Endothelial cell of umbilical vein (primary cell): ENCODE results near the gene MIXL1. TPM values are rescaled to one million over a fixed set of nuclear protein-coding genes. Genes with fewer than 3 reads are reported as not detected.

ENCODE experiments used
- BruUV-seq: library from RNA; stranded (reverse); fragments of 400-500 nt; replicated peaks from 2 replicates; lab custom pipeline; 2021; lab: Mats Ljungman, UMichigan
- CTCF ChIA-PET: fragments of 300-600, 350-600 bp; sonication (Branson Sonifier 250); formaldehyde crosslinking; loops from one replicate; lab custom pipeline; 2021; ENCODE audit warnings: antibody characterized with exemption, inconsistent platforms; lab: Charles Lee
- POLR2A ChIA-PET: fragments of 300-600, 350-600 bp; sonication (Branson Sonifier 250); formaldehyde crosslinking; loops from one replicate; lab custom pipeline; 2021; ENCODE audit warnings: antibody characterized with exemption, inconsistent platforms; lab: Charles Lee
- DNase-seq: peaks from one replicate; pipeline ENCODE4 v3.0.0-alpha.2; 2011; ENCODE audit warnings: low read depth, low spot score
- FAIRE-seq: peaks from 2 replicates; lab custom pipeline; 2011; peaks lifted over from hg19 to GRCh38; lab: Jason Lieb, UNC
- H2AFZ ChIP-seq: 2 replicates; pipeline ENCODE4 v1.6.0; 2012; ENCODE audit warnings: low read depth, low read length, control low read depth, inconsistent platforms
- H3K27ac ChIP-seq: 2 replicates; pipeline ENCODE4 v1.5.1; 2011; ENCODE audit warnings: low read depth, mild to moderate bottlenecking, control low read depth, low read length, moderate library complexity; ENCODE audit not compliant: insufficient read depth
- H3K27me3 ChIP-seq, 2 experiments: 2 replicates each; pipeline versions ENCODE4 v1.6.0 to v1.6.1; 2011; ENCODE audit warnings: low read length in 2 of 2, mixed read lengths in 1 of 2; ENCODE audit not compliant: control insufficient read depth in 2 of 2, insufficient read depth in 2 of 2
- H3K36me3 ChIP-seq, 2 experiments: 2 replicates in 1 of 2; 3 replicates in 1 of 2; pipeline ENCODE4 v1.5.1; 2011; ENCODE audit warnings: low read length in 2 of 2, mild to moderate bottlenecking in 1 of 2, moderate library complexity in 1 of 2; ENCODE audit not compliant: control insufficient read depth in 2 of 2, insufficient read depth in 2 of 2; ENCODE audit errors: extremely low read depth in 1 of 2
- H3K4me1 ChIP-seq: 3 replicates; pipeline ENCODE4 v1.5.1; 2011; ENCODE audit warnings: mild to moderate bottlenecking, low read length; ENCODE audit not compliant: control insufficient read depth, insufficient read depth; ENCODE audit errors: extremely low read depth
- H3K4me2 ChIP-seq: 2 replicates; pipeline ENCODE4 v1.6.1; 2011; ENCODE audit warnings: low read length, control low read depth, mixed read lengths; ENCODE audit not compliant: insufficient read depth
- H3K4me3 ChIP-seq, 3 experiments: fragments of 200-600 bp in 1 of 3; sonication (generic), shearing (Covaris generic) in 1 of 3; replicated peaks in 1 of 3; 2 replicates each; pipeline ENCODE4 v1.5.1; 2011 to 2016; ENCODE audit warnings: control low read depth in 3 of 3, low read length in 3 of 3, mild to moderate bottlenecking in 2 of 3, inconsistent platforms in 1 of 3, low read depth in 1 of 3, moderate library complexity in 1 of 3; ENCODE audit not compliant: insufficient read depth in 1 of 3
- H3K79me2 ChIP-seq: 2 replicates; pipeline ENCODE4 v1.6.0; 2012; ENCODE audit warnings: low read length, inconsistent platforms; ENCODE audit not compliant: control insufficient read depth, insufficient read depth
- H3K9ac ChIP-seq: replicated peaks from 2 replicates; pipeline ENCODE3; 2011; ENCODE audit warnings: low read length, control low read depth; ENCODE audit not compliant: insufficient read depth; ENCODE audit errors: extremely low read depth
- H3K9me1 ChIP-seq: replicated peaks from 3 replicates; pipeline ENCODE4 v1.6.0; 2011; ENCODE audit warnings: mild to moderate bottlenecking, low read length; ENCODE audit not compliant: control insufficient read depth, insufficient read depth; ENCODE audit errors: extremely low read depth
- H3K9me3 ChIP-seq: replicated peaks from 2 replicates; pipeline ENCODE4 v1.5.1; 2012; ENCODE audit warnings: low read length, inconsistent platforms; ENCODE audit not compliant: control insufficient read depth, insufficient read depth
- H4K20me1 ChIP-seq: replicated peaks from 2 replicates; pipeline ENCODE3; 2011; ENCODE audit warnings: mild to moderate bottlenecking, low read length; ENCODE audit not compliant: control insufficient read depth, insufficient read depth; ENCODE audit errors: extremely low read depth
- CTCF ChIP-seq, 2 donors: IDR thresholded peaks; 1 replicate in 1 of 2; 2 replicates in 1 of 2; pipeline ENCODE4 v1.5.1; 2011; ENCODE audit warnings: low read length in 2 of 2, mild to moderate bottlenecking in 2 of 2, moderate library complexity in 2 of 2, control low read depth in 1 of 2, inconsistent platforms in 1 of 2, low read depth in 1 of 2; ENCODE audit not compliant: insufficient read depth in 1 of 2; ENCODE audit errors: extremely low read depth in 1 of 2
- EZH2 ChIP-seq: IDR thresholded peaks from 2 replicates; pipeline ENCODE4 v1.6.1; 2012; ENCODE audit warnings: borderline replicate concordance, low read depth, mild to moderate bottlenecking, moderate library complexity, low read length, inconsistent platforms; ENCODE audit not compliant: severe bottlenecking
- FOS ChIP-seq: IDR thresholded peaks from 2 replicates; pipeline ENCODE4 v1.6.1; 2011; ENCODE audit warnings: mild to moderate bottlenecking, low read length, moderate library complexity, borderline replicate concordance; ENCODE audit not compliant: insufficient read depth
- MAX ChIP-seq: IDR thresholded peaks from 2 replicates; pipeline ENCODE4 v1.6.1; 2011; ENCODE audit not compliant: insufficient read depth, insufficient read length
- dilution Hi-C: fragments of 300-500 bp; cut with MboI; formaldehyde crosslinking; loops from one replicate; pipeline ENCODE4 v1.15.0; 2019; ENCODE audit warnings: low sequenced_read_pairs; ENCODE audit not compliant: extremely low pct_ligation_motif_present
- intact Hi-C: fragments of 100-400 bp; cut with micrococcal nuclease; formaldehyde crosslinking; loops from one replicate; pipeline ENCODE4 v1.10.0; 2022
- polyA plus RNA-seq, 4 experiments: library from polyadenylated mRNA; depleted of rRNA in 3 of 4; stranded (reverse) in 3 of 4; unstranded in 1 of 4; fragments of >200 nt; gene quantifications; 2 replicates each; pipeline versions ENCODE4 v1.2.1 to v1.2.3, GENCODE V29; 2011 to 2012; ENCODE audit warnings: missing spikeins in 1 of 4
- total RNA-seq: library from RNA; stranded (reverse); gene quantifications from 2 replicates; pipeline ENCODE4 v1.2.3, GENCODE V29; 2021

The MIXL1 gene
- total and polyA plus RNA-seq, 2 donors (not counting 3 experiments of a cell fraction or from before 2014, with no cell fraction given), result 0.58 to 1.2 TPM

- no peaks in the 10 kb centered on the region for H3K9me1 ChIP-seq
- no peaks in the 10 kb centered on the region for H3K36me3 ChIP-seq
- BruUV-seq, result no TSS peak
- H3K9ac ChIP-seq, result no peak overlapping the region
- intact Hi-C loops, result no loop called here
- DNase-seq, result no peak
- peaks cover 2% of the 10 kb centered on the region for H4K20me1 ChIP-seq
- H3K27ac ChIP-seq, result no peak overlapping the region
- POLR2A ChIA-PET, result interaction anchor here (0.7 kb wide), 1 partner anchor 1746 kb away, joined by 3 read pairs; no protein-coding TSS in a partner anchor
- H3K4me2 ChIP-seq, result no peak overlapping the region
- no peak overlapping the region for H2AFZ ChIP-seq
- no peaks in the 10 kb centered on the region for H3K4me1 ChIP-seq
- H3K4me3 ChIP-seq, result no peak overlapping the region
- no peak for TF ChIP-seq MAX
- H3K9me3 ChIP-seq, result no peaks in the 10 kb centered on the region
- FAIRE-seq, result no peak
- CTCF ChIA-PET, result interaction anchor here (1.3 to 2.2 kb wide), 3 partner anchors 8 to 51 kb away, joined by 3 to 9 read pairs (median 7); no protein-coding TSS in a partner anchor
- H3K79me2 ChIP-seq, result peaks cover 87% of the 10 kb centered on the region
- no peaks in the 10 kb centered on the region for H3K27me3 ChIP-seq
- dilution Hi-C loops, result no loop called here
Observed at GRCh38 chr1:226176870-226177269, 46.6 kb upstream of the MIXL1 start.

GRCh38 chr1:226181996-226182714 is 41.3 kb upstream of the MIXL1 start:
- ChIA-PET CTCF (interaction anchor here (1.6 to 1.8 kb wide), 3 partner anchors 12 to 57 kb away, joined by 4 to 6 read pairs (median 6); no protein-coding TSS in a partner anchor), POLR2A (interaction anchor here (1.1 kb wide), 1 partner anchor 120 kb away, joined by 3 read pairs; the partner anchor contains the start of gene H3-3A)
- Histone ChIP-seq H3K9me1 (no peaks in the 10 kb centered on the region), H3K79me2 (peaks cover 84% of the 10 kb centered on the region), H3K4me1 (peaks cover 11% of the 10 kb centered on the region), H2AFZ (no peak overlapping the region), H3K27ac (no peak overlapping the region), H3K9ac (no peak overlapping the region), H4K20me1 (no peaks in the 10 kb centered on the region), H3K36me3 (peaks cover 0 to 1% of the 10 kb centered on the region in 2 experiments), H3K4me2 (no peak overlapping the region), H3K4me3 (no peak overlapping the region), H3K9me3 (no peaks in the 10 kb centered on the region), H3K27me3 (no peaks in the 10 kb centered on the region)
- TF ChIP-seq CTCF (IDR thresholded peaks at IDR 0.05; ENCODE audit: extremely low read depth in 1 of 2, insufficient read depth in 1 of 2, low read depth in 1 of 2, low read length in 2 of 2) (peak; percentile 14 to 37), EZH2 (no peak), MAX (no peak), FOS (no peak)
- intact Hi-C loops, result no loop called here
- dilution Hi-C loops, result no loop called here
- DNase-seq, result peak; percentile 46
- peak; percentile 70 for FAIRE-seq
- no TSS peak for BruUV-seq
